ENCODE measurements around the gene TAF10.

TAF10 gene

DNA sequence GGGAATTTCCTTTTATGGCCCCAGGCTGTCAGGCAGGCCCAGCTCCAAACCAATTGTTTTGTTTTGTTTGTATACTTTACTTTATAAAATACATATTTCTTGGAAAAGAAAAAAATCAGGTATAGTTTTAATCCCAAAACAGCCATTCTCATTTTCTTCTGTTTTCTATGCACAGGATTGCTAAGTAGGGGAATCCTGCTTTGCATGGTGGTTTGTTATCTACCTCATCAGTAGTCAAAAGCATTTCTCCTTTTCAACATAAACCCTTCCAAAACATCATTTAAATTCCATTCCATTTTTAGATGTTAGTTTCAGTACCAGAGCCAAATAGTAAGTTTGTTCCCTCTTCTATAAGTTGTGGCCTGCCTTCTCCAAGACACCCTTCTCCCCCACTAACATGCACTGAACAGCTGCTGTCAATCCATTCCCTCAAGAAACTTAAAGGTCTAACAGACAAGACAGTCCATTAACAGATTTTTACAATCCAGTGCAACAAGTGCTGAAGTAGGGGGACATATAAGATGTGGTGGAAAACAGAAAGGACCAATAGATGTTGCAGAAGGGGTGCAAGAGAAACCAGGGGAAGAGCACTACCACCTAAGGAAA lies 4.7 kb downstream of the TAF10 start:
- no peak for DNase-seq

DNA sequence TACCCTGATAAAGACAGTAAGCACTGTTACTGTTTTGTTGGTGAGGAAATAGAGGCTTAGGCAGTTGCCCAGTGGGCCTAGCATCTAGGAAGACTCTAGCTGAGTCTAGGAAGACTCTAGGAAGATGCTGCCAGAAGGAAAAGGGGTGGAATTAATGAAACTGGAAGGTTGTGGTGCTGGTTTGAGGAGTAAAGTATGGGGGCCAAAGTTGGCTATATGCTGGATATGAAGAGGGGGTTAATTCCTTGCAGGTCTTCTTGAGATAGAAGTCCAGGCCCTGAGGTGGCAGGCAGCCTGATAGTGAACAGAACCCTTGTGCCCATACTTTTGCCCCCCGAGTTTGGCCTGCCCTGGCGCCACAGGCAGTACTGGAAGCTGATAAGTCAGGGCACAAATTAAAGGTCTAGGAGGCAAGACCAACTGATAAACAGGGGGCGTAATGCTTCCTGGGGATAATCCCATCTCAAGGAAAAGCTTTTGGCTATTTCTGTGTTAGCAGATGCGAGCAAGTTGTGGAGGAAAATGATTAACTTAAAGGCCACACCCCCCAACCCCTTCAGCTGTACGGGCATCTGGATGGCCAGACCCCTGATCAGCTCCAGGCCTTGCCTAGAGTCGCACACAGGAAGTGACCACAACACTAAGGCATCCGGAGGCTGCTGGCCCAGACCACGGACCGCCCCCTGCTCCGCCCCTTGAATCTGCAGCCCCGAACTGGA lies 5.4 kb downstream of the TAF10 start:
- no peak for DNase-seq

DNA sequence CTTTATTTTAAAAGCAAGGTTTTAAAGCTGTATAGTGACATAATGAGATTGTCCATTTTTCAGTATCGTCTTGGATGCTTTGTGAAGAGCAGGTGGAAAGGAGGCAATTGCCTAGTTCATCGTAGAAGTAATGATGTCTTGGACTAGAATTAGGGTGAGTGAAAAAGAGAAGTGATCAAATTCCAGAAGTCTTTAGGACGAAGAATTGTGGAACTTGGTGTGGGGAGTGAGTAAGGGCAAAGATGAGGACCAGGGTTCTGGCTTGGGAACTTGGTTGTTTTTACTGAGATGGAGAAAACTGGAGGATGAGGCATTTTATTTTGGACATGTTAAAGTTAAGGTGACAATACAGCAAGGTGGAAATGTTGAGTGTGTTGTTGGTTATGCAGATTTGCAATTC lies 7.2 kb downstream of the TAF10 start:
- DNase-seq = no peak

DNA sequence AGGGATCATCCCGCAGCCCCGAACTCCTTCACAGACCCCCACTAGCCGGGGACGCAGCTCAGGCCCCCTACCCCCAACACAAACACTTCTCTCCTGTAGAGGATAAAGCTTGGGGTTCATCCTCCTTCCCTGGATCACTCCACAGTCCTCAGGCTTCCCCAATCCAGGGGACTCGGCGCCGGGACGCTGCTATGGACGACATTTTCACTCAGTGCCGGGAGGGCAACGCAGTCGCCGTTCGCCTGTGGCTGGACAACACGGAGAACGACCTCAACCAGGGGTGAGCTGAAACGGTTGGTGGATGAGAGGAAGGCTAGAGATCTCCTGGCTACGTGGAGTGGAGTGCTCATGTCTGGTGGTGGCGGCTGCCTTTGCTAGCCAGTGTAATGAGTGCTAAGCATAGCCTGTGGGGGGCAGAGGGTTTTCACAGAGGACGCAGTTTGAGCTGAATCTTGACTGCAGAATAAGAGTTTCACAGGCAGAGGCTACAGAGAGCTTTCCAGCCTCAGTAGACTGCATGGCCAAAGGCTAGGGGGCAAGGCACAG lies 7.9 kb downstream of the TAF10 start:
- peak in 2 of 4 experiments; percentile 33 to 35 for DNase-seq

DNA sequence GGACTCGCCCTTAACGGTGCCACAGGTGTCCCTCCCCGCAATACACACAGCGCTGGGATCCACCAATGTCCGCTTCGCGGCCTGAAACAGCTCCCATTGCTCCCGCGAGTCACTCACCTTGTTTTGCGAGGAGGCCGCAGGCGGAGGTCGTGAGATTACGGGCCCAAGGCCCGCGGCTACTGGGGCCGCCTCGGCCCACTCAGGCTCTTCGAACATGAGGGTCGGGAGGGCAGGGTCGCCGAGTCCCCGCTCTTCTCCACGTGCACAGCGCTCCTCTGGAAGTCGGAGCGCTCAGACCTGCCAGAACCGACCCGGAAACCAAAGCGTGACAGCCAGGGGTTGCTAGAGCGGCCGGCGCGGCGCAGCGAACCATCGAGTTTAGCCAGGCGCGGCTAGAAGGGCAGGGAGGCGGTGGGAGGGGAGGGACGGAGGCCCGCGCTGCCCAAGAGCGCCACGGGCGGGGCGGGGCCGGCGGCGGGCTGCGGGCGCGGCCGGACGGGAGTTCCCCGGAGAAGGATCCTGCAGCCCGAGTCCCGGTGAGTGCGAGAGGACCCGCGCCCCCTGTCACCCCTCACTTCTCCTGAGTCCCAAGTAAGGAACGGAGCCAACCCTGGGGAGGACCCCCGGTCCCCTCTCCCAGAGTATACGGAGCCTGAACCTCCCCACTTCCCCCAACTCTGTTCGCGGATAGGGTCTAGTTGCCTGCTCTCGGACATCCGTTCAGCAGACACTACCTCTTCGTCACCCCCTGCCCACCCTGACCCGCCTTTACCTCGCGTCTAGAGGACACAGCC lies 8.5 kb downstream of the TAF10 start, which contains the start of the genes ILK and RRP8:
TSS of gene ILK (plus strand) at position 488 of the 794 bp plus-strand sequence. CDS start 498 bp downstream, outside the sequence.
TSS of gene RRP8 (minus strand) at position 330 of the 794 bp plus-strand sequence. CDS start at position 216, 114 bp downstream.
- DNase-seq = peak; percentile 62 to 75 (median 71)

DNA sequence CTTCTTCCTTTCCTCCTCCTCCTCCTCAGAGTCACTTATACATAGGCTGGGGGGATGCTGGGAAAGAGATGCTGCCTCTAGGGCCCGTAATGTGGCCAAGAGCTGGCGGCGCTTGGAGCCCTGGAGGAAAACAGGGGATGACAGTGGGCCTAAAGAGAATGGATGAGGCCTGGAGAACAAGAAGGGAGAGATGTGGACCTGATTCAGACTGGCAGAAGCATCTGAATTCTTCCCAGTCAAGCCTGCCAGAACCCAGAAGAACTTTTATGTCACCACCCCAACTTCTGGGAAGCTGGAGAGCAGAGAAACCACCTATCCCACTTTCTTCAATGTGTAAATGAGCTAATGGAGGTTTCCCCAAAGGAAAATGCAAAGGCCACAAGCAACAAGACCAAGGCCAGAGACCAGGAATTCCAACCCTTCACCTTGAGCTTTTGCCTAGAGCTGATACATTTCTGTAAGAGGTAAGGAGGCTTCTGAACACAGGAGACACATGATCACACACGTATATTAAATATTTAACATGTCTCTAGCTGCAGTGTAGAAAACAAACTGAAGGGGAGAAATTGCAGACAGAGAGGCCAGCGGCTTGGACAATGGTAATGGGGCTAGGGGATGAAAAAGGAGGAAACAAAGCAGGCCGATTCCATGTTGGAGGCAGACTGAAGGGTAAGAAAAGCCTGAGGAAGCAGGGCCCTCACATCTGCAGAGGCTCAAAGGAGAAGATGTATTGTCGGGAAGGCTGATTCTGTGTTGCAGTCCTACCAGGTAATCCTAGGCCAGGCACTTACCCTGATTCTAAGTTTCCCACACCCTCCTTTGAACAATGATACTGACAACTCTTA lies 9.7 kb downstream of the TAF10 start:
- DNase-seq = no peak

DNA sequence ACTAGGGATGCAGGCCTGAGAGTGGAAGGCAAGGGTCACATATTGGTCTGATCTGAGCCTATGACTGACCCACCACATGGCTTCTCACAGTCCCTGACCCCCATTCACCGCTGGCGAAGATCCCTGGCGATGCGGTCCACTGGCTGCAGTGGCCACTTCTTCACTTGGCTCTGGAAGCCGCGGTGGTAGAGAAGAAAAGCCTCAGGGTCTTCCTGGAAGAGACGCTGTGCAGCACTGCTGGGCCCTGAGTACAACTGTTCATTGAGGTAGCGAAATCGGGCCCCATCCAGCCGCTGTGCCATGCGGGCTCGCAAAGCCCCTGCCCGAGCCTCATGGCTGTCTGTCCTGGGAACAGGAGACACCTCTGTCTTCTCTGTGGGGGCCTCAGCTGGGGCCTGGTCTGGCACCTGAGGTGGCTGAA lies 11.0 kb downstream of the TAF10 start:
- no peak for DNase-seq

DNA sequence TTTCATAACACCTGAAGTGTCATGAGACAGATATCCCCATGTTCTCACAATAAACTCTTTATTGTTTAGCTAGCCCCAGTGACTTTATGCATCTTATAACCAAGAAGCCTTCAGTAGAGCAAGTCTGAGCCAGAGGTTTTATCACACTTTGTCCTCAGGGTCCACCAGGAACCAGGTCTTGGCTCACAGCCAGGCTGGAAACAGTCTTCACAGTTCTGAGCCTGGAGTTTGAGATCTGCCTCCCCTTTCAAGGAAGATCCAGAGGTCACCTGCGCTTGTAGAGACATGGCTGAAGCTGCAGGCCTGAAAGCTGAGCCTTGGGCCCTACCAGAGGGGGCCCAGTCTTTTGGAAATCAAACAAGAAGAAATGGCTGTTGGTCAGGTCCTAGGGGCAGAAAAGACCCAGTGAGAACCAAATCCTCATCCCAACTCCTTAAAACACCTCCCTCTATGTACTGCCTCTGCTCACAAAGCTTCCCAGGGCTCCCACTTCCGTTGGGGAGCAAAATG lies 12.1 kb downstream of the TAF10 start:
- DNase-seq = no peak

DNA sequence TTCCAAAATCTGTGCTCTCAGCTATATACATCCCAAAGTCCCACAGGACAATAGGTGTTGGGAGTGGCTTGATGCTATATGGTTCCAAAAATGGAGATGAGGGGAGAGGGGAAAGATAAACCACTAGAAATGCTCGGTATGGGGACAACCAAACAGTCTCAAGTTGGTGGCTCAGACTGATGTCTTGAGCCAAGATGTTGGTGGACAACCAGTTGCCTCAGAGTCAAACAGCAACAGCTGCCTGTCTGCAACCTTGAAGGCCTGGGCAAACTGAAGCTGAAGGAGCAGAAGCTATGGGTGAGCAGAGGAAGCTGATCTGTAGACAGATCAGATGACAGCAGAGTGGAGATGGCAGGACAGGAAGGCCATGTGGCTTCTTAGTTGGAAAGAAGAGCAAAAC lies 12.6 kb downstream of the TAF10 start:
- no peak for DNase-seq

DNA sequence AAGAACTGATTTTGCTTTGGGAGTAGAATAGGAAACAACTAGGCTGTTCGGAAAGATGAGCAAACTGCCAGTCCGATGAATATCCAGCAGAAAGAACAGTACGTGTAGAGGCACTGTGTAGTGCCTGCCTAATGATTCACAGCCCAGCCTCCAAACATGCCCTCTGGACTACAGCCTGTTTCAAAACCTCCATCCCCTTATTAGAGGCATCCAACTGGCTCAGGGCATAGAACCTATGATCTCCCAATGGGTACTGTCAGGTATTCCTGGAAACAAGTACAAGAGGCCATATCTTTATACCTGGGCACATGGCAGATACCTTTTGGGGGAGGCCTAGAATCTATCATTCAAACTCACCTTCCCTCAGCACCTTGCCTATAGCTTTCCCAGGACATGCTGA lies 13.5 kb downstream of the TAF10 start:
- DNase-seq = no peak

DNA sequence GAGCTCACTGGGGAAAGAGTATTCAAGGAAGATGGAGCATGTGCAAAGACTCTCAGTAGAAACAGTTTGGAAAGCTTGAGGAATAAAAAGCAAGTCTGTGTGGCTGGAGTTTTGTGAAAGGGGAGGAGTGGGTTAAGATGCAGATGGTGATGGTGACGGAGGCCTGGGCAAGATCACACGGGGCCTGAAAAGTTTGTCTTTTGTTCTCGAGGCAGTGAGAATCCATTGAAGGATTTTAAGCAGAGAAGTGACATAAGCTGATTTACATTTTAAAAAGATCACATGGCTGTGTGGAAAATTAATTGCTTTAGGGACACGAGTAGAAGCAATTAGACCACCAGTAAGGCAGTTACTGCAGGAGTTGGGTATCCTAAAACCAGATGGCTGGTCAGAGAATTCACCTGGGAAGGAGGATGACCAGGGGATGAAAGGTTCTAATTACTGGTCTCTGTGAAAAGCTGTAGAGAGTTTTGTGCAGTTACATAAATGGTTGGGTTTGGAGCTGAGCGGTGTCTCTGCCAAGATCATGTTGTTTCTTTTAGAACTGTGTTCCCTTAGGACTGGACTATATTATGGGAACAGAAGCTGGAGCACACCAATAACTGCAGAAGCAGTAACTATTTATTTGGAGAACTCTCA lies 15.7 kb downstream of the TAF10 start:
- no peak for DNase-seq

DNA sequence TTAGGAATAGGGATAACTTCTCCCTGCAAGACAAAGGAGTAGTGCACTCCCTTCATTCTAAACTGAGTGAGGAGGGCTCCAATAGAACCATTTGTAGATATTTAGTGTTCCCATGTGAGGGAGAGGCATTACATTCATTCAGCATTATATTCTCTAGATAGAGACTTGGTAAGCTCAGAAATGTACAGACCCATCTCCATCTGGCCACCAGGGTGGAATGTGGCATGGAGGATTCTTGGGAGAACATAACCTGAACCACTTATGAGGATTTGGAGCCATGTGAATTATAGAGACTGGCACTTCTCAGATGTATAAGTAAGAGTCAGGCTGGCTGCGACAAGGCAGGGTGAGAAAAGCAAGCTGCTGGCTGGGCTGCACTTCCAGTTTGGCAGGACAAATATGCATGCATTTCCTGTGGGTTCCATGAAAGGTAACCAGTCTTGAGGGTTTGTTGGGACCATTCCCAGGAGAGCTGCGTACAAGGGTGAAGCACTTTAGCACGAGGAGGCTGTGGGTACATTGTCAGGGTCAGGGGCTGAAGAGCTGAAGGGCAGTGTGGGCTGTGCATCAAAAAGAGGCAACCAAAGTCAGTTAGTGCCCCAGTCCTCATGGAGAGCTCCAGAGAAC lies 17.8 kb downstream of the TAF10 start:
- no peak for DNase-seq

DNA sequence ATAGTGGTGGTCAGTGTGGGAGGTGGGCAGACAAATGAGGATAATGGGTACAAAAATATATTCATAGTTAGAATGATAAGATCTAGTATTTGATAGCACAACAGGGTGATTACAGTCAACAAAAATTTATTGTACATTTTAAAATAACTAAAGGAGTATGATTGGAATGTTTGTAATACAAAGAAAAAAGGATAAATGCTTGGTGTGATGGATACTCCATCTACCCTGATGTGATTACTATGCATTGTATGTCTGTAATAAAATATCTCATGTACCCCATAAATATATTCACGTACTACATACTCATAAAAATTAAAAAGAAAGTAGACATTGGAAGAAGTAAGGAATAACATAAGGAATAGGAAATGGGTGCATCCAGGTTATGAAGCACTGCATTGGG lies 24.0 kb downstream of the TAF10 start:
- DNase-seq = no peak

DNA sequence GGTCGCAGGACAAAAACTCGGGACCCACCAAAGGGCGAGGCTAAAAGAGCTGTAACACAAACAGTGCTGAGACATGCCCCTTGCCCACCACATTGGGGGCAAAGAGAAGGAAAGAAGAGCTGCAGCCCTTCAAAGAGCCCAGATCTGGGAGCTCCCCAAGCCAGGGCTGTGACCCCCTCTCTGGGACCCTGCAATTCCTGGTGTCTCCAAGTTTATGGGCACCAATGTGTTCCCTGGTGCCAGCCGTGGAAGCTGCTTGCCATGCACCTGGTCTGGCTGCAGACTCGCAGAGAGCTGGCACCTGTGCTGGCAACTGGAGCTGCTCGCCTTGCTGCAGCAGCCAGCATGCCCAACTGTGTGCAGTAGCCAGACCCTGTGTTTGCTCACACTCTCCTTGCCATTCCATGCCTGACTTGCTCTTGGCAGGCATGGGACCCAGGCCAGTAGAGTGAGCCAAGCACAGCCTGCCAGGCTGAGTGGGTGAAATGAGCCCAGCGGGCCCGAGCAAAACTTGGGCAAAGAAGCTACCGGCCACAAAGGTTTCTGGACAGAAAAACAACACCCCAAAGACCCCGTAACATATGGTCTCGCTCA lies 24.6 kb downstream of the TAF10 start:
- no peak for DNase-seq

DNA sequence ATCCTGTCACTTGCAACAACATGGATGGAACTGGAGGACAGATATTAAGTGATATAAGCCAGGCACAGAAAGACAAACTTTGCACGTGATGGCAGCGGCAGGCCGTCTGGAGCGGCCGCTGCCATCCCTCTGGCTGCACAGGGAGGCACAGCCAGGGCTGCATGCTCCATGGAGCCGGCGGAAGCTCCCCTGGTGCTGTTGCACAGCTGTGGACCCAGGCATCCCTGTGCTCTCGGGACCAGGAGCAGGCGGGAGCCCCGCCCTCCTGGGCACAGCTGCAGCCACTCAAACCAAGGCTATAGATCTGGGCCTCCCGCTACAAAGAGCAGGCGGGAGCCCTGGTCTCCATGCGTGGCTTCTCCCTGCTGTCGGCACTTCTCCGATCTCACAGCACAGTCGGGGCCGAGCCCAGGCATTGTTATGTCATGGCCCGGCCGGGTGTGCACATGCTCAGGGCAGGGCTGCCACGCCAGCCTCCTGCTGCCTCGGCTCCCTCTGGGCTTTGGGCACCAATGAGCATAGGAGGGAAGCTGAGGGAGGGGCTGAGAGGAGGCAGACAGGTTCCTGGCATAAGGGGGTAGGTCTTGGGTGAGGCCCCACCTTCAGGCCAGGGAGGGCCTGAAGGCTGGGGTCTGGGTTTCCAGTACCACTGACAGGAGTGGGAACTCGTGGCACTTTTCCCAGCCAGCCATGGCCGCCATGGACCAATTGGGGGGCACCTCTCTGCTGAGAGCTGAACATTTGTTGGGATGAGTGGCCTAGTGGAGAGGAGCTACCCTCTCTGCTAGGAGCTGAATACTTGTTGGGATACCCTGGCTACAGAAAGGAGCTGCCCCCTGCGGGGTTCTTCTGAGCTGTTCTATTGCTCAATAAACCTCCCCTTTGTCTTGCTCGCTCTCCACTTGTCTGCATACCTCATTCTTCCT lies 25.3 kb downstream of the TAF10 start:
- DNase-seq = no peak

DNA sequence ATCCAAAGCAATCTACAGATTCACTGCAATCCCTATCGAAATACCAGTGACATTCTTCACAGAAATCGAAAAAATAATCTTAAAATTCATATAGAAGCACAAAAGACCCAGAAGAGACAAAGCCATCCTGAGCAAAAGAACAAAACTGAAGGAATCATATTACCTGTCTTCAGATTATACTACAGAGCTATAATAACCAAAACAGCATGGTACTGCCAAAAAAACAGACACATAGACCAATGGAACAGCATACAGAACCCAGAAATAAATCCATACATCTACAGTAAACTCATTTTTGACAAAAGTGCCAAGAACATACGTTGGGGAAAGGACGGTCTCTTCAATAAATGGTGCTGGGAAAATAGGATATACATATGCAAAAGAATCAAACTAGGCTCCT lies 27.5 kb downstream of the TAF10 start:
- no peak for DNase-seq

DNA sequence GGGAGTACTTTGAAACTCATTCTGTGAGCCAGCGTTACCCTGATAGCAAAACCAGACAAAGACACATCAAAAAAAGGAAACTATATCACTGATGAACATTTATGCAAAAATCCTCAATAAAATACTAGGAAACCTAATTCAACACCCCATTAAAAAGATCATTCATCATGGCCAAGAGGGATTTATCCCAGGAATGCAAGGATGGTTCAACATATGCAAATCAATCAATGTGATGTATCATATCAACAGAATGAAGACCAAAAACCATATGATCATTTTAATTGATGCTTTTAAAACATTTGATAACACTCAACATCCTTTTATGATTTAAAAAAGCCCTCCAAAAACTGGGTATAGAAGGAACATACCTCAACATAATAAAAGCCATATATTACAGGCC lies 28.4 kb downstream of the TAF10 start:
- no peak for DNase-seq

DNA sequence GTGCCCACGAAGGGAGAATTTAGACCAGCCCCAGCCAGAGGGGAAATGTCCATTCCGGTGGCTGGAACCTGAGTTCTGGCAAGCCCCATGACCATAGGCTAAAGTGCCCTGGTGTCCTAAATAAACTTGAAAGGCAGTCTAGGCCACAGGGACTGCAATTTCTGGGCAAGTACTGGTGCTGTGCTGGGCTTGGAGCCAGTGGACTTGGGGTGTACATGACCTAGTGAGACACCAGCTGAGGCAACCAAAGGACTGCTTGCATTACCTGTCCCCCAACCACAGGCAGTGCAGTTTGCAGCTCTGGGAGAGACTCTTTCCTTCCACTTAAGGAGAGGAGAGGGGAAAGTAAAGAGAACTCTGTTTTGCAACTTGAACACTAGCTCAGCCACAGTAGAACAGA lies 32.3 kb downstream of the TAF10 start:
- DNase-seq = no peak

DNA sequence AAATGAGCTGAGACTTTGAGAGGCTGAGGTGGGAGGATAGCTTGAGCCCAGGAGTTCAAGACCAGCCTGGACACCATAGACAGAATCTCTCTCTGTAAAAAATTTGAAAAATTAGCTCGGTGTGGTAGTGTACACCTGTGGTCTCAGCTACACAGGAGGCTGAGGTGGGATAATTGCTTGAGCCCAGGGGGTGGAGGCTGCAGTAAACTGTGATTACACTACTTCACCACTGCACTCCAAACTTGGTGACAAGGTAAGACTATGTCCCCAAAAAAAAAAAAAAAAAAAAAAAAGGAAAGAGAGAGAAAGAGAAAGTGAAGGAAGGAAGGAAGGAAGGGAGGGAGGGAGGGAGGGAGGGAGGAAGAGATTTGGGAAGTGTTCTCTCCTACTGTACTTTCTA lies 33.9 kb downstream of the TAF10 start:
- DNase-seq = no peak

Measured in activated CD4-positive, CD25-positive, alpha-beta regulatory T cell (primary cell).